Memory B cell (primary cell): Measurements from ENCODE around the gene CHIA.

ENCODE experiments used
- ATAC-seq: fragments of 150-1000 bp; cut with Tn5 transposase; 2 replicates; pipeline ENCODE4 v1.10.0; 2021; ENCODE audit warnings: low read depth, mild to moderate bottlenecking, moderate library complexity
- DNase-seq, 2 donors: peaks; one replicate each; pipeline ENCODE4 v3.0.0; 2022; ENCODE audit warnings: low spot score in 2 of 2
- H3K27ac Mint-ChIP-seq: one replicate; pipeline ENCODE4 v1.8.0; 2022; ENCODE audit warnings: mild to moderate bottlenecking, moderate library complexity, mixed read lengths
- H3K27me3 Mint-ChIP-seq: one replicate; pipeline ENCODE4 v1.8.0; 2022; ENCODE audit warnings: mixed read lengths
- H3K36me3 Mint-ChIP-seq: one replicate; pipeline ENCODE4 v1.8.0; 2022; ENCODE audit warnings: mild to moderate bottlenecking, mixed read lengths
- H3K4me1 Mint-ChIP-seq: one replicate; pipeline ENCODE4 v1.8.0; 2022; ENCODE audit warnings: mixed read lengths
- H3K4me3 Mint-ChIP-seq: one replicate; pipeline ENCODE4 v1.8.0; 2022; ENCODE audit warnings: mild to moderate bottlenecking, moderate library complexity, mixed read lengths
- H3K9me3 Mint-ChIP-seq: one replicate; pipeline ENCODE4 v1.8.0; 2022; ENCODE audit warnings: mixed read lengths

Gene CHIA

DNA sequence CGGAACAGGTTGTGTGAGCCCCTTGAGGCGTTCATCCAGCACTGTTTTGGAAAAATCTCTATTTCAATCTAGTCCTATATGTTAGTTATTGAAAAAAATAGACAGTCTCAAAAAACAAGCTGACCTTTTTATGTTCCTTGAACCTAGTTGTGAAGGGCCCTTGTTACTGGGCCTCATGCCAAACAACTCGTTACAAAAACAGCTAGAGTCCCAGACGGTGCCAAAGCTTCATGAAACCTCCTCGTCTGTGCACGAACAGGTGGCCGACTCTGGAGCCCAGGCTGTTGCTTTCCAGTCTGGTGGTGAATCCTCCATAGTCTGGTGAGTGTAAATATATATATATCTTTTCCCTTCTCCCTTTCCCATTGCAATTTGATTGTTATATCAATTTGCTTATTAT is at the start of gene CHIA:
TSS of gene CHIA (plus strand) at position 222 of the 400 bp plus-strand sequence. CDS start 19,617 bp downstream, outside the sequence.
- Mint-ChIP-seq H3K36me3 (no peaks in the 10 kb centered on the region), H3K27ac (no peak within 1 kb of the TSS), H3K9me3 (peaks cover 5% of the 10 kb centered on the region), H3K4me3 (no peak within 1 kb of the TSS), H3K4me1 (no peaks in the 10 kb centered on the region), H3K27me3 (no peaks in the 10 kb centered on the region)
- no peak for DNase-seq
- ATAC-seq, result no peak

- no peaks in the 10 kb centered on the region for H3K9me3 Mint-ChIP-seq
These were observed 48.9 kb upstream of the CHIA start for GRCh38 chr1:111241797-111242196.

GRCh38 chr1:111242805-111243523 is 47.7 kb upstream of the CHIA start:
- peaks cover 30% of the 10 kb centered on the region for H3K36me3 Mint-ChIP-seq

More at GRCh38 chr1:111241797-111242196, 48.9 kb upstream of the CHIA start:
- ATAC-seq (no peak), DNase-seq (no peak)
- H3K27ac Mint-ChIP-seq, result peak overlapping the region; percentile 6
- H3K4me1 Mint-ChIP-seq, result no peaks in the 10 kb centered on the region
- H3K36me3 Mint-ChIP-seq, result peaks cover 30% of the 10 kb centered on the region
- H3K4me3 Mint-ChIP-seq, result no peak overlapping the region
- H3K27me3 Mint-ChIP-seq, result no peaks in the 10 kb centered on the region

GRCh38 chr1:111247125-111247838 is 43.4 kb upstream of the CHIA start:
- Mint-ChIP-seq H3K9me3 (no peaks in the 10 kb centered on the region), H3K27me3 (no peaks in the 10 kb centered on the region), H3K4me3 (no peak overlapping the region), H3K27ac (no peak overlapping the region), H3K4me1 (no peaks in the 10 kb centered on the region), H3K36me3 (peaks cover 11% of the 10 kb centered on the region)
- DNase-seq (no peak), ATAC-seq (no peak)

More at GRCh38 chr1:111242805-111243523, 47.7 kb upstream of the CHIA start:
- ATAC-seq (no peak), DNase-seq (no peak)
- Mint-ChIP-seq H3K9me3 (no peaks in the 10 kb centered on the region), H3K4me3 (no peak overlapping the region), H3K27me3 (no peaks in the 10 kb centered on the region), H3K4me1 (no peaks in the 10 kb centered on the region), H3K27ac (no peak overlapping the region)

- Mint-ChIP-seq H3K4me3 (no peak overlapping the region), H3K27ac (no peak overlapping the region), H3K36me3 (no peaks in the 10 kb centered on the region), H3K9me3 (no peaks in the 10 kb centered on the region), H3K4me1 (no peaks in the 10 kb centered on the region), H3K27me3 (no peaks in the 10 kb centered on the region)
- ATAC-seq (no peak), DNase-seq (no peak)
These were observed 40.7 kb upstream of the CHIA start for GRCh38 chr1:111249960-111250359.

DNA sequence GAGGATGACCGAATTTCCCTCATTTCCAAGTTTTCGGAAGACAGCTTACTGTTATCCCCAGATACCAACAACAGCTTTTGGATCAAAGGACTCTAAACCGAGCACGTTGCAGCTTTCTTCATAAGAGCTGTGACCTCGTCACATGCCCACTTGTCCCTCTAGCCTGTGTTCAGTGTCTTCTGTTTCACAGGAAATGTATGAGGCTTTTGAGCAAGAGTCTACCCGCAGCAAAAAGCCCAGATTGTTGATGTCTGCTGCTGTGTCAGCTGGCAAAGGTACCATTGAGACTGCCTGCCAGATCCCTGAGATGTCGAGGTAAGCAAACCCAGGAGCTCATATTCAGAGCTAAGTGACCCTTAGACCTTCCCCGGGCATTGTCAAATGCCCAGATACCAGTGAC is 39.1 kb upstream of the CHIA start:
- H3K27ac Mint-ChIP-seq, result no peak overlapping the region
- H3K4me1 Mint-ChIP-seq, result no peaks in the 10 kb centered on the region
- no peak for DNase-seq
- ATAC-seq, result no peak
- no peaks in the 10 kb centered on the region for H3K36me3 Mint-ChIP-seq
- no peaks in the 10 kb centered on the region for H3K27me3 Mint-ChIP-seq
- H3K4me3 Mint-ChIP-seq, result no peak overlapping the region
- no peaks in the 10 kb centered on the region for H3K9me3 Mint-ChIP-seq

DNA sequence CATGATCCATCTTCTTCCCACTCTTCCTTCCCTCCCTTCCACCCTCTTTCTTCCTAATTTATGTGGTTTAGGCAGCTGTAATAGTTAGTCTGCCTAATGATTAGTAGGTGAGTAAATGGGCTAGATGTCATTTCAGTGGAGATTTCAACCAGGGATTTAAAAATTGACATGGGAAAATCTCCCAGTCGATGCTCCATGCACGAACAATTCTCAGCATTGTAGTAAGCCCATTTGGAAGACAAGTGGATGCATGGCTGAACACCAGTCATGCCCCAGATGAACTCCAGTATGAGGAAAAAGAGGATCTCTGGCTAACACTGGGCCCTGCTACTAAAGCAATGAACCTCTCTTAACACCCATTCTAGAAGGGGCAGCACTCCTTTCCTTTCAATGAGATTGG is 37.9 kb upstream of the CHIA start:
- ATAC-seq (no peak), DNase-seq (no peak)
- Mint-ChIP-seq H3K4me3 (no peak overlapping the region), H3K4me1 (no peaks in the 10 kb centered on the region), H3K36me3 (no peaks in the 10 kb centered on the region), H3K27me3 (no peaks in the 10 kb centered on the region), H3K27ac (no peak overlapping the region), H3K9me3 (no peaks in the 10 kb centered on the region)

DNA sequence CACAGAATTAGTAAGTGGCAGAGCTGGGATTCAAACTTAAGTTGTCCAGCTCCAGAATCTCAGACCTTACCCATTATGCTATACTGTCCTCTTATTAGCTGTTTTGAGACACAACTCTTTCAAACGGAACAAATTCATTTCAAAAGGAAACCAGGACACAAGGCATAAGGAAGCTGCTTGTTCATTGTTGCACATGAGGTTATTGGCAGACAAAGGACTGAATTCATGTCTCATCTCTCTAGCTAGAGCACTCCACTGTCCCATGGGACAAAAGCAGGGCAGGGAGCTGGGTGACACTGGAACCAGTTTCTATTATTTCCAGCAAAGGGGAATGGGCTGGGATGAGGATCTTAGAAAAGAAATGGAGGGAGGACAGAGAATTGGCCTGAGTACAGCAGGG is 36.8 kb upstream of the CHIA start:
- Mint-ChIP-seq H3K27ac (no peak overlapping the region), H3K9me3 (no peaks in the 10 kb centered on the region), H3K27me3 (no peaks in the 10 kb centered on the region), H3K4me3 (no peak overlapping the region), H3K4me1 (no peaks in the 10 kb centered on the region), H3K36me3 (no peaks in the 10 kb centered on the region)
- DNase-seq (no peak), ATAC-seq (no peak)

DNA sequence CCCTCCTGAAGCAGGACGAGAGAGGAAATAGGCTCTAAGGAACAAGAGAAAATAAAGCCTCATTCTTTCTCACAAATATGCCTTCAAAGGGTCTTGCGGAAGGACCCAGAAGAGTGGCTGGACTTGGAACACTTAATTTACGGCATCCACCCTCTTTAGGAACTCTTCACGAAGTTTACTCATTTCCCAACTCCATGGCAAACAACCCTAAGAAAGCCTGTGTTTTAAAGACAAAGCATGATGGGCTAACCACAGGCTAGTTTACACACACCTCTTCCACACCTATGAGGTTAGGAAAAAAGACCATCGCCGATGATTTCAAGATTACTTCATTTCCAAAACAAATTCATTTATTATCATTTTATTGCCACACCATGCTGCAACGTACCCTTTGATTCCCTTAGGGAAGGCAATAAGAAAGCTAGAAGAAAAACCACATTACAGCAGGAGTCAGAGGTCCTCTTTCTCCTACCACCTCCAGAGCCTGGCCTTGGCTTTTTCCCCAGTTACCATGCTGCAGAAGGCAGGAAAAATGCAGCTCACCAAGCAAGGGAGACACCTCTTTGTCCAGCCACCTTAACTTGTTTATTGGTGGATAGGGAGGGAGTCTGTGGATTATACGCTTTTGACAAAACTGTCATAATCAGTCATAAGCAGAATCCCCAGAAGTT is 33.5 kb upstream of the CHIA start:
- no peaks in the 10 kb centered on the region for H3K36me3 Mint-ChIP-seq
- H3K27me3 Mint-ChIP-seq, result no peaks in the 10 kb centered on the region
- H3K4me1 Mint-ChIP-seq, result no peaks in the 10 kb centered on the region
- no peak overlapping the region for H3K4me3 Mint-ChIP-seq
- ATAC-seq (no peak), DNase-seq (no peak)
- H3K27ac Mint-ChIP-seq, result no peak overlapping the region
- H3K9me3 Mint-ChIP-seq, result no peaks in the 10 kb centered on the region

DNA sequence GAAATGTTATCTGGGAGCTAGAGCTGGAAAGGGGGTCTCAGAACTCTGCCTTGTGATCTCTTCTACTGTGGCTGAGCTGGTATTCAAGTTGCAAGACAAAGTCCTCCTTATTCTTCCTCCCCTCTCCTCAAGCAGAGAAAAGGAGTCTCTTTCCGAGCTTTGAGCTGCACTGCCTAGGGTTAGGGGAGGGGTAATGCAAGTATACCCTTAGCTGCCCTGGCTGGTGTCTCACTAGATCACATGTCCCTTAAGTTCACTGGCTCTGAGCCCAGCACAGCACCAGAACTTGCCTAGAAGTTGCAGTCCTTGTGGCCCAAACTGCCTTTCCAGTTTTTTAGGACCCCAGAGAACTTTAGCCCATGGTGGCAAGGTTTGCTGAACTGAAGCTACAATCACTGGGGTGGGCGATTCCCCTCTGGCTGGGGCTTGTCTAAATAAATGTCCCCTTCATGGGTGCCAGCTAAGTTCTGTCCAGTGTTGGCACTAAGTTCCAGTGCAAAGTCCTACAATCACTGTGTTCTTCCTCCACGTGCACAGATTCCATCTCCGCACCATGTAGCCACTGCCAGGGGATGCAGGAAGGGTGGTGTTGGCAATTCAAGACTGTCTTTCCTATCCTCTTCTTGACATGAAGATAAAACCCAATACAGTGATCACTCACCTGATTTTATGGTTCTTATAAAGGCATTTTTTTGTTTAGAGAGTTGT is 22.7 kb upstream of the CHIA start:
- Mint-ChIP-seq H3K36me3 (peaks cover 3% of the 10 kb centered on the region), H3K27me3 (peaks cover 14% of the 10 kb centered on the region), H3K27ac (no peak overlapping the region), H3K4me3 (no peak overlapping the region), H3K9me3 (peaks cover 16% of the 10 kb centered on the region), H3K4me1 (peaks cover 17% of the 10 kb centered on the region)
- ATAC-seq (no peak), DNase-seq (no peak)

GRCh38 chr1:111269825-111270406 is 20.7 kb upstream of the CHIA start:
- peak; percentile 74 for ATAC-seq
- Mint-ChIP-seq H3K4me1 (peaks cover 20% of the 10 kb centered on the region), H3K9me3 (peaks cover 10% of the 10 kb centered on the region), H3K36me3 (peaks cover 3% of the 10 kb centered on the region), H3K27me3 (peaks cover 14% of the 10 kb centered on the region), H3K4me3 (no peak overlapping the region), H3K27ac (no peak overlapping the region)
- no peak for DNase-seq

DNA sequence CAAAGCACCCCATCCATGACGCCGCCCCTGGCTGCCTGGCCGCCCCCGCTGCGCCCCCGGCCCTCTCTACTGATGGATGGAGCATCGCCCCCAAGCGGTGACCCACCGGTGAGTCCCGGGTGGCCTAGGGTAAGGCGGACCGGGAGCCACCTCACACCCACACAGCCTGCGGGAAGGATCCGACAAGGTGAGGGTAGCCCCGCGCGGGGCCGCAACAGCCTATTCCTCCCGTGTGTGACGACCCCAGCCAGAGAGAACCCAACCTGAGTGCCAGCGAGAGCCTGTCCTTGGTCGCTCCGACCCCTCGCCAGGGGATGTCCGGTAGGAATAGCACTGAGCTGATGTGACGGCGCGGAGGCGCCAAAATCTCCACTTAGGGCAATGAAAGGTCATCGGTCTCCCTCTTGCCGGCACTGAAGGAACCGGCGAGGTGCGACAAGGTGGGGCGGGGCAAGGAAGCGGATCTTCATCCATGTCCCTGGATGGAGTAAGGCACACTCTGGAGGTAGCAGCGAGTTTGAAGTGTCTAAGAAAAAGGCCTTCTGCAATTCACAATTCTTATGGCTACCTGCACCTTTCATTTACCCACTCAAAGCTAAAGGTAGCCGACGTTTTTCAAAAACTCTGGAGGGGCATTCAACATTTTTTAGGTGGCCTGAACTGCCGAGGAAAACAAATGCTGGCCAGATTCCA is 19.7 kb upstream of the CHIA start:
- DNase-seq (no peak), ATAC-seq (peak; percentile 35)
- peaks cover 20% of the 10 kb centered on the region for H3K4me1 Mint-ChIP-seq
- H3K9me3 Mint-ChIP-seq, result peaks cover 5% of the 10 kb centered on the region
- peaks cover 14% of the 10 kb centered on the region for H3K27me3 Mint-ChIP-seq
- no peak overlapping the region for H3K27ac Mint-ChIP-seq
- no peaks in the 10 kb centered on the region for H3K36me3 Mint-ChIP-seq
- H3K4me3 Mint-ChIP-seq, result peak overlapping the region; percentile 49

- ATAC-seq, result no peak
- no peaks in the 10 kb centered on the region for H3K36me3 Mint-ChIP-seq
- H3K4me3 Mint-ChIP-seq, result peak overlapping the region; percentile 64
- DNase-seq, result no peak
- peaks cover 2% of the 10 kb centered on the region for H3K9me3 Mint-ChIP-seq
- peaks cover 23% of the 10 kb centered on the region for H3K4me1 Mint-ChIP-seq
- peaks cover 14% of the 10 kb centered on the region for H3K27me3 Mint-ChIP-seq
- no peak overlapping the region for H3K27ac Mint-ChIP-seq
These were observed 19.2 kb upstream of the CHIA start for GRCh38 chr1:111271464-111271801.
